BLaER1 treated with 17β-estradiol and CSF1 and Interleukin-3, amounts not matched to agents 10 nM and 100 nM (cell line): ENCODE measurements around the gene COLEC12.

Source experiments
- H3K27ac ChIP-seq, 11 experiments: shearing (Covaris generic); formaldehyde crosslinking; 2 replicates each; pipeline ENCODE4 v1.8.1; 2022
- H3K27me3 ChIP-seq, 11 experiments: shearing (Covaris generic); formaldehyde crosslinking; 2 replicates each; pipeline ENCODE4 v1.8.1; 2022
- H3K36me3 ChIP-seq, 11 experiments: shearing (Covaris generic); formaldehyde crosslinking; 2 replicates each; pipeline ENCODE4 v1.8.1; 2022
- H3K4me1 ChIP-seq, 10 experiments: shearing (Covaris generic); formaldehyde crosslinking; 2 replicates each; pipeline ENCODE4 v1.8.1; 2022
- H3K4me2 ChIP-seq, 11 experiments: shearing (Covaris generic); formaldehyde crosslinking; 2 replicates each; pipeline ENCODE4 v1.8.1; 2022
- H3K4me3 ChIP-seq, 10 experiments: shearing (Covaris generic); formaldehyde crosslinking; 2 replicates each; pipeline ENCODE4 v1.8.1; 2022
- H3K9ac ChIP-seq, 11 experiments: shearing (Covaris generic); formaldehyde crosslinking; 2 replicates each; pipeline ENCODE4 v1.8.1; 2022
- H3K9me3 ChIP-seq, 11 experiments: shearing (Covaris generic); formaldehyde crosslinking; replicated peaks in 1 of 11; 2 replicates each; pipeline ENCODE4 v1.8.1; 2022
- H4K20me1 ChIP-seq, 11 experiments: shearing (Covaris generic); formaldehyde crosslinking; 2 replicates each; pipeline ENCODE4 v1.8.1; 2022
- Cebpa-rat ChIP-seq, 11 experiments: shearing (Covaris generic); IDR thresholded peaks; 2 replicates each; pipeline ENCODE4 v1.8.1; 2022

Gene COLEC12

GRCh38 chr18:475202-476031 lies 25.1 kb downstream of the COLEC12 start:
- TF ChIP-seq Cebpa-rat (IDR thresholded peaks at IDR 0.05), result no peak
- Histone ChIP-seq H3K4me2 (peak overlapping the region in 8 of 11 experiments; percentile 12 to 62 (median 36); a peak in 13 of 22 replicates), H3K27ac (peak overlapping the region in 3 of 11 experiments; percentile 19 to 43 (median 19); a peak in 4 of 22 replicates), H4K20me1 (no peaks in the 10 kb centered on the region), H3K9me3 (no peaks in the 10 kb centered on the region), H3K4me1 (peaks cover 26 to 98% (median 53%) of the 10 kb centered on the region in 10 experiments), H3K4me3 (no peak overlapping the region), H3K9ac (0 out of 22 replicates have a peak overlapping the region, but pooled peaks of 1 of the 11 experiments have one; percentile 21), H3K27me3 (no peaks in the 10 kb centered on the region), H3K36me3 (peaks cover 0 to 50% (median 0%) of the 10 kb centered on the region in 11 experiments; a peak in 5 of 22 replicates)

GRCh38 chr18:474416-474815 lies 26.1 kb downstream of the COLEC12 start:
- peaks cover 24 to 98% (median 53%) of the 10 kb centered on the region in 10 experiments for H3K4me1 ChIP-seq
- peak overlapping the region in 5 of 11 experiments; percentile 26 to 91 (median 80); a peak in 9 of 22 replicates for H3K4me2 ChIP-seq
- no peaks in the 10 kb centered on the region for H3K27me3 ChIP-seq
- H4K20me1 ChIP-seq, result no peaks in the 10 kb centered on the region
- H3K36me3 ChIP-seq, result peaks cover 0 to 45% (median 0%) of the 10 kb centered on the region in 11 experiments; a peak in 5 of 22 replicates
- H3K9ac ChIP-seq, result no peak overlapping the region
- H3K27ac ChIP-seq, result no peak overlapping the region; a peak in 2 of 22 replicates
- H3K4me3 ChIP-seq, result no peak overlapping the region
- no peak for TF ChIP-seq Cebpa-rat (IDR thresholded peaks at IDR 0.05)
- H3K9me3 ChIP-seq, result no peaks in the 10 kb centered on the region

- peaks cover 25 to 98% (median 54%) of the 10 kb centered on the region in 10 experiments for H3K4me1 ChIP-seq
- no peaks in the 10 kb centered on the region for H3K27me3 ChIP-seq
- H3K27ac ChIP-seq, result peak overlapping the region in 2 of 11 experiments; percentile 27 to 74; a peak in 2 of 22 replicates
- TF ChIP-seq Cebpa-rat (IDR thresholded peaks at IDR 0.05), result no peak
- H3K9ac ChIP-seq, result no peak overlapping the region
- H3K4me3 ChIP-seq, result no peak overlapping the region
- no peaks in the 10 kb centered on the region for H3K9me3 ChIP-seq
- H3K36me3 ChIP-seq, result peaks cover 0 to 40% (median 0%) of the 10 kb centered on the region in 11 experiments; a peak in 5 of 22 replicates
- H4K20me1 ChIP-seq, result no peaks in the 10 kb centered on the region
- peak overlapping the region in 4 of 11 experiments; percentile 34 to 91 (median 80); a peak in 8 of 22 replicates for H3K4me2 ChIP-seq
Observed at GRCh38 chr18:473802-474201, 26.7 kb downstream of the COLEC12 start.

GRCh38 chr18:471716-472115 lies 28.8 kb downstream of the COLEC12 start:
- H3K9ac ChIP-seq, result peak overlapping the region in 4 of 11 experiments; percentile 18 to 57 (median 36); a peak in 6 of 22 replicates
- peak overlapping the region in 10 of 11 experiments; percentile 4 to 74 (median 53); a peak in 18 of 22 replicates for H3K27ac ChIP-seq
- peak overlapping the region in 7 of 11 experiments; percentile 14 to 91 (median 68); a peak in 12 of 22 replicates for H3K4me2 ChIP-seq
- no peaks in the 10 kb centered on the region for H3K9me3 ChIP-seq
- peaks cover 44 to 100% (median 72%) of the 10 kb centered on the region in 10 experiments for H3K4me1 ChIP-seq
- H4K20me1 ChIP-seq, result no peaks in the 10 kb centered on the region
- no peak for TF ChIP-seq Cebpa-rat (IDR thresholded peaks at IDR 0.05)
- H3K36me3 ChIP-seq, result peaks cover 0 to 20% (median 0%) of the 10 kb centered on the region in 11 experiments; a peak in 3 of 22 replicates
- no peaks in the 10 kb centered on the region for H3K27me3 ChIP-seq
- peak overlapping the region in 1 of 10 experiments; percentile 4; a peak in 1 of 20 replicates for H3K4me3 ChIP-seq

- H3K4me1 ChIP-seq, result peaks cover 43 to 100% (median 74%) of the 10 kb centered on the region in 10 experiments
- H3K36me3 ChIP-seq, result peaks cover 0 to 14% (median 0%) of the 10 kb centered on the region in 11 experiments; a peak in 3 of 22 replicates
- peak overlapping the region in 8 of 11 experiments; percentile 7 to 88 (median 76); a peak in 12 of 22 replicates for H3K4me2 ChIP-seq
- H3K27me3 ChIP-seq, result no peaks in the 10 kb centered on the region
- peak in 2 of 11 experiments; percentile 37 to 51; a peak in 1 of 22 replicates for TF ChIP-seq Cebpa-rat (IDR thresholded peaks at IDR 0.05)
- H3K27ac ChIP-seq, result peak overlapping the region; percentile 36 to 76 (median 65); a peak in 21 of 22 replicates
- no peaks in the 10 kb centered on the region for H3K9me3 ChIP-seq
- H3K9ac ChIP-seq, result peak overlapping the region in 7 of 11 experiments; percentile 6 to 63 (median 50); a peak in 7 of 22 replicates
- H4K20me1 ChIP-seq, result no peaks in the 10 kb centered on the region
- H3K4me3 ChIP-seq, result no peak overlapping the region
Observed at GRCh38 chr18:470661-471501, 29.6 kb downstream of the COLEC12 start.

- H3K4me1 ChIP-seq, result peaks cover 44 to 100% (median 82%) of the 10 kb centered on the region in 10 experiments
- peak overlapping the region; percentile 63 to 88 (median 73) for H3K4me2 ChIP-seq
- peaks cover 0 to 4% (median 0%) of the 10 kb centered on the region in 11 experiments; a peak in 1 of 22 replicates for H3K36me3 ChIP-seq
- H3K27me3 ChIP-seq, result no peaks in the 10 kb centered on the region
- peak overlapping the region; percentile 8 to 76 (median 62); a peak in 21 of 22 replicates for H3K27ac ChIP-seq
- no peaks in the 10 kb centered on the region for H3K9me3 ChIP-seq
- no peaks in the 10 kb centered on the region for H4K20me1 ChIP-seq
- TF ChIP-seq Cebpa-rat (IDR thresholded peaks at IDR 0.05), result no peak
- H3K9ac ChIP-seq, result peak overlapping the region in 10 of 11 experiments; percentile 5 to 53 (median 30); a peak in 12 of 22 replicates
- H3K4me3 ChIP-seq, result no peak overlapping the region; a peak in 1 of 20 replicates
Observed at GRCh38 chr18:468955-469790, 31.3 kb downstream of the COLEC12 start.

GRCh38 chr18:463827-464541 lies 36.5 kb downstream of the COLEC12 start:
- H3K27me3 ChIP-seq, result no peaks in the 10 kb centered on the region
- H3K4me1 ChIP-seq, result peaks cover 68 to 98% (median 83%) of the 10 kb centered on the region in 10 experiments
- H4K20me1 ChIP-seq, result no peaks in the 10 kb centered on the region
- H3K4me3 ChIP-seq, result peak overlapping the region in 4 of 10 experiments; percentile 12 to 53 (median 20); a peak in 6 of 20 replicates
- peak in 4 of 11 experiments; percentile 16 to 55 (median 29); a peak in 3 of 22 replicates for TF ChIP-seq Cebpa-rat (IDR thresholded peaks at IDR 0.05)
- peaks cover 26 to 38% (median 36%) of the 10 kb centered on the region in 11 experiments for H3K9me3 ChIP-seq
- H3K9ac ChIP-seq, result peak overlapping the region; percentile 26 to 66 (median 61); a peak in 21 of 22 replicates
- peak overlapping the region; percentile 58 to 100 (median 77); a peak in 21 of 22 replicates for H3K27ac ChIP-seq
- peaks cover 2 to 34% (median 23%) of the 10 kb centered on the region in 11 experiments; a peak in 14 of 22 replicates for H3K36me3 ChIP-seq
- H3K4me2 ChIP-seq, result peak overlapping the region; percentile 67 to 92 (median 84)
